Neural cell (in vitro differentiated cells): ENCODE data around the gene SLC2A10. TPM values are rescaled to one million over a fixed set of nuclear protein-coding genes. Genes with fewer than 3 reads are reported as not detected.

Experiments used
- H2AFZ ChIP-seq: fragments of 200-600, 300-800 bp; sonication (generic), shearing (Covaris generic); 2 replicates; pipeline ENCODE4 v1.6.0; 2014; ENCODE audit warnings: low read depth, mild to moderate bottlenecking, antibody characterized with exemption, low read length, moderate library complexity
- H3F3A ChIP-seq: fragments of 200-600 bp; shearing (Covaris generic); 2 replicates; pipeline ENCODE4 v1.6.1; 2016; ENCODE audit warnings: mild to moderate bottlenecking, moderate library complexity, mixed read lengths, antibody characterized with exemption, low read length; ENCODE audit not compliant: insufficient read depth, poor library complexity, severe bottlenecking
- H3K27ac ChIP-seq: fragments of 200-600, 300-800 bp; sonication (generic), shearing (Covaris generic); 2 replicates; pipeline ENCODE4 v1.5.1; 2014; ENCODE audit warnings: mild to moderate bottlenecking, low read length, moderate library complexity
- H3K27me3 ChIP-seq: fragments of 300-800, 200-600 bp; sonication (generic), shearing (Covaris generic); 2 replicates; pipeline ENCODE4 v1.6.0; 2014; ENCODE audit warnings: mild to moderate bottlenecking, low read depth, low read length, moderate library complexity; ENCODE audit not compliant: insufficient read depth
- H3K36me3 ChIP-seq: fragments of 300-800, 200-600 bp; sonication (generic), shearing (Covaris generic); 2 replicates; pipeline ENCODE4 v1.5.1; 2014; ENCODE audit warnings: mild to moderate bottlenecking, antibody characterized with exemption, low read length, moderate library complexity; ENCODE audit not compliant: insufficient read depth
- H3K4me2 ChIP-seq: fragments of 300-800, 200-600 bp; sonication (generic), shearing (Covaris generic); 2 replicates; pipeline ENCODE4 v1.6.0; 2014; ENCODE audit warnings: mild to moderate bottlenecking, low read length
- H3K4me3 ChIP-seq: fragments of 300-800, 200-600 bp; sonication (generic), shearing (Covaris generic); 2 replicates; pipeline ENCODE4 v1.5.1; 2014; ENCODE audit warnings: mild to moderate bottlenecking, low read length, moderate library complexity
- H3K79me2 ChIP-seq: fragments of 200-600 bp; shearing (Covaris generic); replicated peaks from 2 replicates; pipeline ENCODE4 v1.6.0; 2014; ENCODE audit warnings: mild to moderate bottlenecking, low read length, moderate library complexity; ENCODE audit not compliant: insufficient read depth
- H3K9ac ChIP-seq: fragments of 300-800, 200-600 bp; sonication (generic), shearing (Covaris generic); 2 replicates; pipeline ENCODE4 v1.6.1; 2016; ENCODE audit warnings: mild to moderate bottlenecking, low read length, mixed read lengths
- H3K9me2 ChIP-seq: fragments of 200-600 bp; shearing (Covaris generic); 2 replicates; pipeline ENCODE4 v1.6.1; 2016; ENCODE audit warnings: mild to moderate bottlenecking, low read length, mixed read lengths; ENCODE audit not compliant: insufficient read depth
- H3K9me3 ChIP-seq: fragments of 200-600, 300-800 bp; sonication (generic), shearing (Covaris generic); 2 replicates; pipeline ENCODE4 v1.6.1; 2016; ENCODE audit warnings: mild to moderate bottlenecking, mixed run types, low read length, moderate library complexity, mixed read lengths
- H4K20me1 ChIP-seq: fragments of 200-600 bp; shearing (Covaris generic); 2 replicates; pipeline ENCODE4 v1.6.1; 2016; ENCODE audit warnings: mild to moderate bottlenecking, mixed run types; ENCODE audit not compliant: insufficient read depth
- EP300 ChIP-seq: fragments of 450-650 bp; conservative IDR thresholded peaks from 2 replicates; pipeline ENCODE4 v1.6.1; 2014; ENCODE audit warnings: antibody characterized with exemption, mild to moderate bottlenecking, moderate library complexity; ENCODE audit not compliant: poor library complexity, severe bottlenecking
- EZH2 ChIP-seq: fragments of 200-600, 300-800 bp; shearing (Covaris generic), sonication (generic); IDR thresholded peaks from 2 replicates; pipeline ENCODE4 v1.6.1; 2014; ENCODE audit warnings: antibody characterized with exemption, low read length, borderline replicate concordance, mild to moderate bottlenecking; ENCODE audit not compliant: insufficient read depth, poor library complexity, severe bottlenecking
- MXI1 ChIP-seq: fragments of 450-650 bp; conservative IDR thresholded peaks from 2 replicates; pipeline ENCODE4 v1.6.1; 2014; ENCODE audit warnings: antibody characterized with exemption, mild to moderate bottlenecking; ENCODE audit not compliant: poor library complexity, severe bottlenecking
- POLR2AphosphoS5 ChIP-seq: IDR thresholded peaks from 2 replicates; pipeline ENCODE4 v1.6.1; 2012
- RAD21 ChIP-seq: fragments of 450-650 bp; conservative IDR thresholded peaks from 2 replicates; pipeline ENCODE4 v1.6.1; 2014; ENCODE audit warnings: antibody characterized with exemption, mild to moderate bottlenecking, moderate library complexity
- SMC3 ChIP-seq: fragments of 450-650 bp; conservative IDR thresholded peaks from 2 replicates; pipeline ENCODE4 v1.6.1; 2014; ENCODE audit warnings: antibody characterized with exemption, mild to moderate bottlenecking, moderate library complexity; ENCODE audit not compliant: poor library complexity
- TAF1 ChIP-seq: IDR thresholded peaks from 2 replicates; pipeline ENCODE4 v1.6.1; 2012; ENCODE audit warnings: low read depth
- polyA plus RNA-seq: library from polyadenylated mRNA; depleted of rRNA; stranded (reverse); fragments of >200 nt; gene quantifications from 2 replicates; pipeline ENCODE4 v1.2.3, GENCODE V29; 2014
- TF ChIP-seq, protein P1 (sequence below): IDR thresholded peaks from 2 replicates; pipeline ENCODE4 v1.6.1; 2012; ENCODE audit warnings: borderline replicate concordance
- TF ChIP-seq, protein P2 (sequence below): fragments of 450-650 bp; IDR thresholded peaks from 2 replicates; pipeline ENCODE4 v1.5.1; 2014; ENCODE audit warnings: antibody characterized with exemption, mild to moderate bottlenecking, moderate library complexity; ENCODE audit not compliant: poor library complexity, severe bottlenecking

The SLC2A10 gene
- polyA plus RNA-seq, 1 donor from 2014 or later: not detected

DNA sequence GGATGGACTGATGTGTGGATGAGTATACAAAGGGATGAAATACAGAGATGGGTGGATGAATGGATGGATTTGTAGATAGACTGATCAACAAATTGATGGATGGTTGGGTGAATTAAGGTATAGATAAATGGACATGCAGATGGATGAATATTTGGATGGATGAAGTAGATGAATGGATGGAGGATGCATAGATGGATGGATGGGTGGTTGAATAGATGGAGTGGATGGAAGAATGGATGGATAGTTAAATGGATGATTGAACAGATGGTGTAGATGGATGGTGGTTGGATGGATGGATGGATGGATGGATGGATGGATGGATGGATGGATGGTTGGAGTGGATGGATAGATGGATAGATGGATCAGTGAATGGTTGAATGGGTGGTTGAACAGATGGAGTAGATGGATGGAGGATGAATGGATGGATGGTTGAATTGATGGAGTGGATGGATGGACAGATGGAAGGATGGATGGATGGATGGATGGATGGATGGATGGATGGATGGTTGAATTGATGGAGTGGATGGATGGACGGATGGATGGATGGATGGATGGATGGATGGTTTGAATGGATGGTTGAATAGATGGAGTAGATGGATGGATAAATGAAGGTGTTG lies 15.0 kb downstream of the SLC2A10 start:
- Histone ChIP-seq H3K4me3 (no peak overlapping the region), H4K20me1 (no peaks in the 10 kb centered on the region), H3F3A (no peaks in the 10 kb centered on the region), H3K9me3 (no peaks in the 10 kb centered on the region), H3K36me3 (no peaks in the 10 kb centered on the region), H3K79me2 (no peaks in the 10 kb centered on the region), H3K9me2 (no peaks in the 10 kb centered on the region), H2AFZ (no peak overlapping the region), H3K27ac (no peak overlapping the region), H3K9ac (no peak overlapping the region), H3K4me2 (no peak overlapping the region), H3K27me3 (no peaks in the 10 kb centered on the region)
- TF ChIP-seq POLR2AphosphoS5 (no peak), EZH2 (no peak), MXI1 (no peak), RAD21 (no peak), TAF1 (no peak), EP300 (no peak), SMC3 (no peak)
- TF ChIP-seq, protein P1, sequence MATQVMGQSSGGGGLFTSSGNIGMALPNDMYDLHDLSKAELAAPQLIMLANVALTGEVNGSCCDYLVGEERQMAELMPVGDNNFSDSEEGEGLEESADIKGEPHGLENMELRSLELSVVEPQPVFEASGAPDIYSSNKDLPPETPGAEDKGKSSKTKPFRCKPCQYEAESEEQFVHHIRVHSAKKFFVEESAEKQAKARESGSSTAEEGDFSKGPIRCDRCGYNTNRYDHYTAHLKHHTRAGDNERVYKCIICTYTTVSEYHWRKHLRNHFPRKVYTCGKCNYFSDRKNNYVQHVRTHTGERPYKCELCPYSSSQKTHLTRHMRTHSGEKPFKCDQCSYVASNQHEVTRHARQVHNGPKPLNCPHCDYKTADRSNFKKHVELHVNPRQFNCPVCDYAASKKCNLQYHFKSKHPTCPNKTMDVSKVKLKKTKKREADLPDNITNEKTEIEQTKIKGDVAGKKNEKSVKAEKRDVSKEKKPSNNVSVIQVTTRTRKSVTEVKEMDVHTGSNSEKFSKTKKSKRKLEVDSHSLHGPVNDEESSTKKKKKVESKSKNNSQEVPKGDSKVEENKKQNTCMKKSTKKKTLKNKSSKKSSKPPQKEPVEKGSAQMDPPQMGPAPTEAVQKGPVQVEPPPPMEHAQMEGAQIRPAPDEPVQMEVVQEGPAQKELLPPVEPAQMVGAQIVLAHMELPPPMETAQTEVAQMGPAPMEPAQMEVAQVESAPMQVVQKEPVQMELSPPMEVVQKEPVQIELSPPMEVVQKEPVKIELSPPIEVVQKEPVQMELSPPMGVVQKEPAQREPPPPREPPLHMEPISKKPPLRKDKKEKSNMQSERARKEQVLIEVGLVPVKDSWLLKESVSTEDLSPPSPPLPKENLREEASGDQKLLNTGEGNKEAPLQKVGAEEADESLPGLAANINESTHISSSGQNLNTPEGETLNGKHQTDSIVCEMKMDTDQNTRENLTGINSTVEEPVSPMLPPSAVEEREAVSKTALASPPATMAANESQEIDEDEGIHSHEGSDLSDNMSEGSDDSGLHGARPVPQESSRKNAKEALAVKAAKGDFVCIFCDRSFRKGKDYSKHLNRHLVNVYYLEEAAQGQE: no peak
- TF ChIP-seq, protein P2, sequence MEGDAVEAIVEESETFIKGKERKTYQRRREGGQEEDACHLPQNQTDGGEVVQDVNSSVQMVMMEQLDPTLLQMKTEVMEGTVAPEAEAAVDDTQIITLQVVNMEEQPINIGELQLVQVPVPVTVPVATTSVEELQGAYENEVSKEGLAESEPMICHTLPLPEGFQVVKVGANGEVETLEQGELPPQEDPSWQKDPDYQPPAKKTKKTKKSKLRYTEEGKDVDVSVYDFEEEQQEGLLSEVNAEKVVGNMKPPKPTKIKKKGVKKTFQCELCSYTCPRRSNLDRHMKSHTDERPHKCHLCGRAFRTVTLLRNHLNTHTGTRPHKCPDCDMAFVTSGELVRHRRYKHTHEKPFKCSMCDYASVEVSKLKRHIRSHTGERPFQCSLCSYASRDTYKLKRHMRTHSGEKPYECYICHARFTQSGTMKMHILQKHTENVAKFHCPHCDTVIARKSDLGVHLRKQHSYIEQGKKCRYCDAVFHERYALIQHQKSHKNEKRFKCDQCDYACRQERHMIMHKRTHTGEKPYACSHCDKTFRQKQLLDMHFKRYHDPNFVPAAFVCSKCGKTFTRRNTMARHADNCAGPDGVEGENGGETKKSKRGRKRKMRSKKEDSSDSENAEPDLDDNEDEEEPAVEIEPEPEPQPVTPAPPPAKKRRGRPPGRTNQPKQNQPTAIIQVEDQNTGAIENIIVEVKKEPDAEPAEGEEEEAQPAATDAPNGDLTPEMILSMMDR: no peak

DNA sequence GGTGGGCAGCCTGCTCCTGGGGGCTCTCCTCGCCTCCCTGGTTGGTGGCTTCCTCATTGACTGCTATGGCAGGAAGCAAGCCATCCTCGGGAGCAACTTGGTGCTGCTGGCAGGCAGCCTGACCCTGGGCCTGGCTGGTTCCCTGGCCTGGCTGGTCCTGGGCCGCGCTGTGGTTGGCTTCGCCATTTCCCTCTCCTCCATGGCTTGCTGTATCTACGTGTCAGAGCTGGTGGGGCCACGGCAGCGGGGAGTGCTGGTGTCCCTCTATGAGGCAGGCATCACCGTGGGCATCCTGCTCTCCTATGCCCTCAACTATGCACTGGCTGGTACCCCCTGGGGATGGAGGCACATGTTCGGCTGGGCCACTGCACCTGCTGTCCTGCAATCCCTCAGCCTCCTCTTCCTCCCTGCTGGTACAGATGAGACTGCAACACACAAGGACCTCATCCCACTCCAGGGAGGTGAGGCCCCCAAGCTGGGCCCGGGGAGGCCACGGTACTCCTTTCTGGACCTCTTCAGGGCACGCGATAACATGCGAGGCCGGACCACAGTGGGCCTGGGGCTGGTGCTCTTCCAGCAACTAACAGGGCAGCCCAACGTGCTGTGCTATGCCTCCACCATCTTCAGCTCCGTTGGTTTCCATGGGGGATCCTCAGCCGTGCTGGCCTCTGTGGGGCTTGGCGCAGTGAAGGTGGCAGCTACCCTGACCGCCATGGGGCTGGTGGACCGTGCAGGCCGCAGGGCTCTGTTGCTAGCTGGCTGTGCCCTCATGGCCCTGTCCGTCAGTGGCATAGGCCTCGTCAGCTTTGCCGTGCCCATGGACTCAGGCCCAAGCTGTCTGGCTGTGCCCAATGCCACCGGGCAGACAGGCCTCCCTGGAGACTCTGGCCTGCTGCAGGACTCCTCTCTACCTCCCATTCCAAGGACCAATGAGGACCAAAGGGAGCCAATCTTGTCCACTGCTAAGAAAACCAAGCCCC lies 16.0 kb downstream of the SLC2A10 start:
- Histone ChIP-seq H2AFZ (no peak overlapping the region), H3K4me3 (no peak overlapping the region), H3K4me2 (no peak overlapping the region), H3K27ac (no peak overlapping the region), H3K79me2 (no peaks in the 10 kb centered on the region), H3K36me3 (no peaks in the 10 kb centered on the region), H3K9me2 (no peaks in the 10 kb centered on the region), H3K27me3 (no peaks in the 10 kb centered on the region), H4K20me1 (no peaks in the 10 kb centered on the region), H3F3A (no peaks in the 10 kb centered on the region), H3K9me3 (no peaks in the 10 kb centered on the region), H3K9ac (no peak overlapping the region)
- no peak for TF ChIP-seq MXI1
- TF ChIP-seq, protein P2: no peak
